T-helper 2 cell treated with Interferon-gamma antibody and Interleukin-4, amounts not matched to agents 5 μg/mL and 100 μg/mL, for 36 hours (primary cell): ENCODE measurements around the gene PLD4.

Experiments used
- DNase-seq: peaks from one replicate; pipeline ENCODE4 v3.0.0; 2021; ENCODE audit warnings: low spot score
- H3K27ac Mint-ChIP-seq: one replicate; pipeline ENCODE4 v1.8.0; 2021; ENCODE audit warnings: mild to moderate bottlenecking, mixed read lengths
- H3K27me3 Mint-ChIP-seq: one replicate; pipeline ENCODE4 v1.8.0; 2021; ENCODE audit warnings: low read depth, mixed read lengths
- H3K36me3 Mint-ChIP-seq: one replicate; pipeline ENCODE4 v1.8.0; 2021; ENCODE audit warnings: low read depth, mixed read lengths
- H3K4me1 Mint-ChIP-seq: one replicate; pipeline ENCODE4 v1.8.0; 2021; ENCODE audit warnings: low read depth, mixed read lengths
- H3K4me3 Mint-ChIP-seq: one replicate; pipeline ENCODE4 v1.8.0; 2022; ENCODE audit warnings: mild to moderate bottlenecking, moderate library complexity, mixed read lengths
- H3K9me3 Mint-ChIP-seq: one replicate; pipeline ENCODE4 v1.8.0; 2021; ENCODE audit warnings: mixed read lengths

Gene PLD4

DNA sequence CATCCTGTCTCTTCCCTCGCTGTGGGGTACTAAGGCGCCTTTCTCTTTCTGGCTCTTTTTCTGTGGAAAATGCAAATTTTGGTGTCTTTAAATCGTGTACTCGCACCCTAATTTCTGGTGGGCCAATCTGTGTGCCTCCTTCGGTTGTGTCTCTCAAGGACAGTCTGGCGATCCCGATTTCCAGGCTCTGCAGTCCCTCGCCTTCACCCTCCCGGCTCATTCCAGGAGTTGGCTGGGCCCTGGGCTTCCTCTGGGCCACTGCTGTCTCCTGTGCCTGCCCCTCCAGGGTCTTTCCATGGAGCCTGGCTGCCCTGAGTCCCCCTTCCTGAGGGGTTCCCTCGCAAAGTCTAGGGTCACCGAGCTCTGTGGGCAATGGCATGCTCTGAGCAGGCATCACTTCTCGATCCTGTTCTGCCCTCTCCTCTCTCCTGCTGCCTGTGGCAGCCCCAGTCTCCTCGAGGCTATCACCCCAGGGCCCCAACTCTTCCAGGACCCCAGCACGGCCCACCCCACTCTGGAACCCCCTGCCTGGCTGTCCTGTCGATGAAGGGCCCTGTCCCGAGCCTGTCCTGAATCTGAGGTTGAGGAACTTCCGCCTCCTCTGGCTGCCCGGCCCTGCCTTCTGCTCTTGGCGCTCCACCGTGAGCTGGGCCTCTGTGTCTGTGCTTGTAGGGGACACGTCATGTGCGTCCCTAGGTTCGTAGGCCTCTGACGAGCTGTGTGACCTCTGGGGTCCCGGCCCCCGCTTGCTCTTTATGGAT, 29.4 kb downstream of the PLD4 start:
- no peak for DNase-seq
- Mint-ChIP-seq H3K4me1 (no peaks in the 10 kb centered on the region), H3K4me3 (no peak overlapping the region), H3K9me3 (no peaks in the 10 kb centered on the region), H3K27ac (no peak overlapping the region), H3K36me3 (no peaks in the 10 kb centered on the region), H3K27me3 (peaks cover 6% of the 10 kb centered on the region)

DNA sequence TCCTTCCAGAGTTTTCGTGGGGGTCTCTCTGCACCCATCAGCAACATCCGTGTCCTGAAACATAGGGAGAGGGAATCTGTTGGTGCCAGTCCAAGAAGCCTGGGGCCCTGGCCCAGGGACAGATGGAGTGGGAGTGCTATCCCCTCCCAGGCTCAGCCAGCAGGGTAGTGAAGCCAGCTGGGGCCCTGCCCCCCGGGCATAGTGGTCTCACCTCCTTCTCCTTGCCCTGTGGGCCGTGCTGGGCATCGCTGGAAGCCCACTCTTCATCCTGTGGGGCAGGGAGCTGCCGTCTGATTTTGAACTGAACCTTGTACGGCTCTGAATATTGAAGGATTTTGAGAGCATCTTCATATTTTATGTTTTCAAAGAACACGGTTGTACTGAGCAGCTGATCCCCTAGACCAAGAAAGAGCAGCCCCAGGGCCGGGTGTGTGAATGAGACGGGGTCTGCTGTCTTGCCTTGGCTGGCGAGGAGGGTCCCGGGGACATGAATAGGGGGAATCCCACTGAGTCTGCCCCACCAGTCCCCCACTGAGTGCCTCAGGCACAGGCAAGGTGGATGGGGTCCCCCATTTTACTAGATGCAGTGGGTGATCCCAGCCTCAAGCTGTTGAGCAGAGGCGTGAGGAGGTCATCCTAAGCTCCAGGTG, 30.2 kb downstream of the PLD4 start:
- no peaks in the 10 kb centered on the region for H3K36me3 Mint-ChIP-seq
- H3K27me3 Mint-ChIP-seq, result peaks cover 6% of the 10 kb centered on the region
- no peak for DNase-seq
- no peaks in the 10 kb centered on the region for H3K4me1 Mint-ChIP-seq
- H3K9me3 Mint-ChIP-seq, result no peaks in the 10 kb centered on the region
- no peak overlapping the region for H3K27ac Mint-ChIP-seq
- no peak overlapping the region for H3K4me3 Mint-ChIP-seq

DNA sequence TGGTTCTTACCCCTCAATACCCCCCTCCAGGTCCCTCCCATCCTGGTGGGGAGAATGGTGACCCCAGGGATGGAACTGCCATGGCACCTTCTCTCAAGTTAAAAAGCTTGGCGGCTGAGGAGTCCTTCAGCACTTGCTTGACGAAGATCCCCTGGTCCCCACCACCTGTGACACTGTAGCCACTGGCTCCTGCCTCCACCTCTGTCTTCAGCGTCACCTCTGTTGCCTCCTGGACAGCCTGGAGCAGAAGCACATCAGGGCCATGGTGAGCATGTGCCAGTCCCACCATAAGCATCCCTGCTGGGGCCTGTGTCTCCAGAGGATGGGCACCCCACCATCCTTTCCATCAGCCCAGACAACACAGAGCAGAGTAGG, 30.7 kb downstream of the PLD4 start:
- Mint-ChIP-seq H3K4me1 (no peaks in the 10 kb centered on the region), H3K27ac (no peak overlapping the region), H3K36me3 (no peaks in the 10 kb centered on the region), H3K27me3 (peaks cover 9% of the 10 kb centered on the region), H3K9me3 (no peaks in the 10 kb centered on the region), H3K4me3 (no peak overlapping the region)
- DNase-seq, result no peak

DNA sequence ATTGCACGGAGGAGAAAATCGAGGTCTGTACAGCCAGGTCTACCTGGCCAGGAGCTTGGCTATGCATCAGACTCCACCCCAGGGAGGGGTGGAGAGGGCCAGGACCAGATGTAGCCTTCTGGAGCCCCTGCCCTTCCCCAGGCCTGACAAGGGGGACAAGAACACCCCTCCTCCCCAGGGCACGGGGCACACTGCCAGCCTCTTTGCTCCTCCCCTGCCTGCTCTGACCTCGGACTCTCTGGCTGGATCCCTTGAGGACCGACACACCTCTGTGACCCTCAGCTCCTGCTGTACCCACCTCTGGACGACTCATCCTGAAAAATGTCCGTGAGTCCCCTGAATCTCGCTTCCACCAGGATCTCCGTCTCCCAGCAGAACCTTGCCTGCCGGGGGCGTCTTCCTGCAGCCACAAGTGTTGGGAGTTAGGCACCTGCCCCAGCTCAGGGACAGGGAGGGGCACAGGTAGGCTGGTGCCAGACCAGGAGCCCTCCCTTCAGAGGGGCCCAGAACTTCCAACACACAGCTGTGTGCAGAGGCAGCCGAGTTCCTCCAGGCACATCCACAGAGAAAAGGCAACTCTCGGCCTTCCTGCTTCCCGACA, 31.7 kb downstream of the PLD4 start:
- Mint-ChIP-seq H3K4me3 (no peak overlapping the region), H3K27ac (no peak overlapping the region), H3K4me1 (no peaks in the 10 kb centered on the region), H3K9me3 (no peaks in the 10 kb centered on the region), H3K27me3 (peaks cover 11% of the 10 kb centered on the region), H3K36me3 (no peaks in the 10 kb centered on the region)
- DNase-seq, result no peak

DNA sequence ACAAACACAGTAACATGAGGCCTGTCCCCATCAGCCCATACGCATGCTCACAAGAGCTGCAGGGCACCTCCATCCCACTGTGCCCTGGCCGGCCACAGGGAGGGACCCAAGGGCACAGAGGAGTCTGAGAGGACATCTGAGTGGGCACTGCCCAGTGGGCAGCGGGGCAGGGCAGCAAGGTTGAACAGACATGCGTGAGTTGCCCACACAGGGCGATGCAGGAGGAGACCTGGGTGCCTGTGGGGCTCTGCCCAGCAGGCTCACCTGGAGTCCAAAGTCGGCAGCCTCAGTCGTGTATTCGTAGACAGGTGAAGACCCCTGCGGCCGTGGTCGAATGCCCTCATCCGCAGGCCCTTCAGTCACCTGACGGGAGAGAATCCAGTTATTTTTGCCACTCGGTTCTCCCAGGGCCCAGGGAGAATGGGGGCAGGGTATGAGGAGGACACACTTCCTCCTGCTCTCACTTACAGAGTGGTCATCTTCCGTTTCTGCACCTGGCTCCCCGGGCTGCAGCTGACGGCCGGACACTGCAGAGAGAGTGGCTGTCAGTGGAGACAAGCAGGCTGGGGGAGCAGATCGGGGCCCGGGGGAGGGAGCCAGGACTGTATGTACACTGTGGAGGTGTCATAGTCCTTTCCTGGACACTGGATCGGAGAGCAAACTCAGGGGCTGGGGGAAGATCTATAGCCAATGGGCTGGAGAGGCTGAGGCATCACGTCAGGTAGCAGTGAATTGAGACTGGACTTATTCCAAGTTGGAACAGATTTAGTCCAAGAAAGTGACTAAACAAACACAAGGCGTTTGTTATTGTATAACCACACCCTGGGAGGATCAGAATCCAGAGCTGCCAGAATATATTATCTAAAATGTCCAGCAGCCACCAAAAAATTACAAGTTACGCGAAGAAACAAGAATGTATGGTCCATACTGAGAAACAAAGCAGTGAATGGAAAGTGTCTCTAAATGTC, 32.8 kb downstream of the PLD4 start:
- Mint-ChIP-seq H3K9me3 (no peaks in the 10 kb centered on the region), H3K27me3 (peaks cover 14% of the 10 kb centered on the region), H3K4me1 (no peaks in the 10 kb centered on the region), H3K27ac (no peak overlapping the region), H3K36me3 (no peaks in the 10 kb centered on the region), H3K4me3 (no peak overlapping the region)
- DNase-seq, result no peak

DNA sequence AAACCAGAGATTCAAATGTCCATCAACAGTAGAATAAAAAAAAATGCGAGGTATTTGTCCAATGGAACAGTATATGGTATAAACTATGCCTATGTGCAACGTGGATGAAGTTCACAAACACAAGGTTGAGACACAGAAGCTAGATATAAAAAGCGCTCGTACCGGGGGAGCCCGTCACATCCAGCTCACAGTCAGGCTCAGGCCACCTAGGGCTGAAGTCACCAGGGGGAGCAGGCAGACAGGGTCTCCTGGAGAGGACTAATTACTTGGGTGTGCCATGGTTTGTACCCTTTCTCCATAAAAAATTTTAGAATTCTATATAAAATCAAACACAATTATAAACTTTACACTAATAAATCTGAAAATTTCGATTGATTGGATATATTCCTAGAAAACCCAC, 39.9 kb downstream of the PLD4 start:
- Mint-ChIP-seq H3K27me3 (peaks cover 21% of the 10 kb centered on the region), H3K4me1 (no peaks in the 10 kb centered on the region), H3K27ac (no peak overlapping the region), H3K9me3 (no peaks in the 10 kb centered on the region), H3K36me3 (no peaks in the 10 kb centered on the region), H3K4me3 (no peak overlapping the region)
- no peak for DNase-seq

DNA sequence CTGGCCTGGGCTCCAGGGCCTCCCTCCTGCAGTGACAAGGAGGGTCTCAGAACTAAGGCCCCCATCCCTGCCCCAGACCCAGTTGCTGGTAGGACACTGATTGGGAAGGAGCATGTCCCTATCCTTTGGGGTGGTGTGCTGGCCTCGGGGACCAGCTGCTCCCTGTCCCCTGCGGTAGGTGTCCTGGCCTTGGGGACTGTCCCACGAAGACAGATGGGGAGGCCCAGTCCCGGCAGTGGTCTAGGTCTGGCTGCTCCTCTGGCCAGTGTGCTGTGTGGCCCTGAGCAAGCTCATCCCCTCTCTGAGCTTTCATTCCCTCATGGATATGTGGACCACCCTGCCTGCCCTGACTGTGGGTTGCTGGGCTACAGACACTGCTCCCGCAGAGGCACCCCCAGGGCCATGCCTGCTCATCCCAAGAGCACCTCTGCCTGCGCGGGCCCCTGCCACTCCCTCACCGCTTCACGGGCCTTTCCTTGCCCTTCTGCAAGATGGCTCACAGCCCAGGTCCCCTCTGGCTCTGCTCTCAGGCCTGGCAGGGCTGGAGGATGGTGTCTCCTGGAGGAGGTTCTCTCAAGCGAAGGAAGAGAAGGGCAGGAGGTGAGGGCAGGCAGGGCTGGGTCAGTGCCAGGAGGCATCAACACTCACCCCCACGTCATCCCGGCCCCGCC, 41.0 kb downstream of the PLD4 start:
- no peaks in the 10 kb centered on the region for H3K4me1 Mint-ChIP-seq
- DNase-seq, result no peak
- H3K4me3 Mint-ChIP-seq, result no peak overlapping the region
- H3K9me3 Mint-ChIP-seq, result no peaks in the 10 kb centered on the region
- no peaks in the 10 kb centered on the region for H3K36me3 Mint-ChIP-seq
- H3K27me3 Mint-ChIP-seq, result peaks cover 16% of the 10 kb centered on the region
- no peak overlapping the region for H3K27ac Mint-ChIP-seq

DNA sequence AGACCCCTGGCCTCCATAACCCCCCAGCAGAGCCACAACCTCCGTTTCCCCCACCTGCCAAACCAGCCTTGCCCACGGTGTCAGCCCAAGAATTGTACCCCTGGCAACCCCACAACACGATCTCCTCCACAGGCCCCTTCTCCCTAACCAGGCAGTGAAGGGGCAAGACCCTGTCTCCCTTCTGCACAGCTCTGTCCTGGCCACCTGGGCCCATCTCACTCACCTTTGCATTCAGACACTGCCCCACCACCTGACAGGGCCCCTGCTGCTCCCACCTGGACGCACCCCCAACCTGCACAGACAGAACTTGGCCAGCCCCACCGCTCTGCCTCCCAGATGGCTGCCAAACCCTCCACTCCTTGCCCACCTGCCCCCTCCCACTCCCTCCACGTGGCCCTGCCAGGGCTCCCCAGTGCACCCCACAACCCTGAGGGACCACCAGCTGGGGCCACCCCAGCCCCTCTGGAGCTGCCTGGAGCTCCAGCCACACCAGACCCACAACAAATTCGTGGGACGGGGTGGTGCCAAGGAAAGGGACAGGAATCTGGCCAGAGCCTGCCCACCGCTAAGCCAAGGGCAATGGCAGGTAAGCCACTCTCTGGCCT, 41.7 kb downstream of the PLD4 start:
- Mint-ChIP-seq H3K4me1 (no peaks in the 10 kb centered on the region), H3K9me3 (no peaks in the 10 kb centered on the region), H3K27me3 (peaks cover 16% of the 10 kb centered on the region), H3K27ac (no peak overlapping the region), H3K36me3 (no peaks in the 10 kb centered on the region), H3K4me3 (no peak overlapping the region)
- no peak for DNase-seq

DNA sequence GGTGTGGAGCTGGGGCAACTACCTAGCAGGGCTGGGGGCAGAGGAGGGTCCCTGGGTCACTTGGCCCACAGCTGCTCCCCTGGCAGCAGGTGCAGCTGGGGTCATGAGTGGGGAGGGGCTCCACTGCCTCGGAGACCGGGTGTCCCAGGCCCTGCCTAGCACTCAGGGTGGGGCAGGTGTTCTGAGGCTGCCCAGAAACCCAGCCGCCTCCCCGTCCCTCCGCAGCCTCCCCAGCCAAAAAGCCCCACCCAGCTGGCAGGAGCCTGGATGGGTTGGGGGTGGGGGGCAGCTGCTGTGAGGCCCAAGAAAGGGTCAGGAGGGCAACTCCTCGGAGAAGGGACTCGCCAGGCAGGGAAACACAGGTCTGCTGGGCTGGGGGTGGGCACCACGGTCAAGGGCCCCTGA, 42.3 kb downstream of the PLD4 start:
- no peak overlapping the region for H3K4me3 Mint-ChIP-seq
- H3K4me1 Mint-ChIP-seq, result no peaks in the 10 kb centered on the region
- H3K27me3 Mint-ChIP-seq, result peaks cover 14% of the 10 kb centered on the region
- DNase-seq, result no peak
- H3K9me3 Mint-ChIP-seq, result no peaks in the 10 kb centered on the region
- H3K36me3 Mint-ChIP-seq, result no peaks in the 10 kb centered on the region
- H3K27ac Mint-ChIP-seq, result no peak overlapping the region

DNA sequence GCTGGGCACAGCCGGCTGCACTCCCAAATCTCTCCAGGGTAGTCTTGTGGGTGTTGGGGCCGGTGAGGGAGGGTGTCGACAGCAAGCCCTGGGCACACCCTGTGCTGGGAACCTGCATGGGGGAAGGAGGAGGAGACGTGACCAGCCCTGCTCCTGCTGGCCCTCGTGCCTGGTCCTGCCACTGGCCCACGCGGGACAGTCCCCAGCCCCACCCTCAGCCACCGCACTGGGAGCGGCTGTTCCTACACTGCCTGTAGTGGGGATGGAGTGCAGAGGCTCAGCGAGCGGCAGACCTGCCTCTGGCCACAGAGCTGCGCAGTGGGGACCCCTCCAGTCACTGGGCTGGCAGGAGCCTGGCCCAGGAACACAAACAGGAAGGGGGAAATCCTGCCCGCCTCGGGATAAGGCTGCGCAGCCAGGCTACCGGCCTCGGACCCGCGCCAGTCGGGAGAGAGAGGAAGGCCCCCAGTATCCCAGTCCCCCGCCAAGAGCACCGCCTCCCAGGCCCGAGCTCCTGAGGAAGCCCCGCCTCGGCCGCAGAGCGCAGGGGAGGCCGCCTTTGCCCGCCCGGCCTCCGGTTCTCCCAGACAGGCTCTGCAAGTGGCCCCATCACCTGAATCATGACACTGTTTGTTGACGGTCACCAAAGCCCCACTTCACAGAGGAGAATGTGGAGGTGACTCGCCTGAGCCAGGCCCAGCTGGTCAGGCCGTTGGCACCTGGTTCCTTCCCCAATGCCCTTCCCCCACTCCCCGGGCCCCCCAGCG, 42.9 kb downstream of the PLD4 start:
- no peak overlapping the region for H3K4me3 Mint-ChIP-seq
- no peaks in the 10 kb centered on the region for H3K4me1 Mint-ChIP-seq
- no peaks in the 10 kb centered on the region for H3K36me3 Mint-ChIP-seq
- no peak overlapping the region for H3K27ac Mint-ChIP-seq
- no peaks in the 10 kb centered on the region for H3K9me3 Mint-ChIP-seq
- H3K27me3 Mint-ChIP-seq, result peaks cover 13% of the 10 kb centered on the region
- no peak for DNase-seq

DNA sequence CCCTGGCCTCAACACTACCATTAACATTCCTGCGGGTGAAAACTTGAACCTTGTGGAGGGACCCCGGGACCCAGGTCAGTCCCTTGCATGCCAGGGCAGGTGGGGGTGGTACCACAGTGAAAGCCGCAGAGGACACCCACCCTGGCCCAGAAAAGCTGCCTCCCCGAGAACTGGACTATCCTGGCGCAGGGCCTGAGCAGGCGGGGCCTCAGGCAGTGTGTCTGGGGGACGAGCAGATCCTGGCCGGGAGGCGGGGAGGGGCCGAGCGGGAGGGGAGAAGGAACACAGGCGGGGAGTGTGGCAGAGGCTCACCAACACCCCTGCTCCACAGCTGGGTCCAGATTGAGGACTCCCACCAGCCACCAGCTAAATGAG, 43.5 kb downstream of the PLD4 start:
- DNase-seq, result no peak
- H3K27ac Mint-ChIP-seq, result no peak overlapping the region
- no peak overlapping the region for H3K4me3 Mint-ChIP-seq
- no peaks in the 10 kb centered on the region for H3K9me3 Mint-ChIP-seq
- no peaks in the 10 kb centered on the region for H3K36me3 Mint-ChIP-seq
- H3K4me1 Mint-ChIP-seq, result no peaks in the 10 kb centered on the region
- peaks cover 13% of the 10 kb centered on the region for H3K27me3 Mint-ChIP-seq

DNA sequence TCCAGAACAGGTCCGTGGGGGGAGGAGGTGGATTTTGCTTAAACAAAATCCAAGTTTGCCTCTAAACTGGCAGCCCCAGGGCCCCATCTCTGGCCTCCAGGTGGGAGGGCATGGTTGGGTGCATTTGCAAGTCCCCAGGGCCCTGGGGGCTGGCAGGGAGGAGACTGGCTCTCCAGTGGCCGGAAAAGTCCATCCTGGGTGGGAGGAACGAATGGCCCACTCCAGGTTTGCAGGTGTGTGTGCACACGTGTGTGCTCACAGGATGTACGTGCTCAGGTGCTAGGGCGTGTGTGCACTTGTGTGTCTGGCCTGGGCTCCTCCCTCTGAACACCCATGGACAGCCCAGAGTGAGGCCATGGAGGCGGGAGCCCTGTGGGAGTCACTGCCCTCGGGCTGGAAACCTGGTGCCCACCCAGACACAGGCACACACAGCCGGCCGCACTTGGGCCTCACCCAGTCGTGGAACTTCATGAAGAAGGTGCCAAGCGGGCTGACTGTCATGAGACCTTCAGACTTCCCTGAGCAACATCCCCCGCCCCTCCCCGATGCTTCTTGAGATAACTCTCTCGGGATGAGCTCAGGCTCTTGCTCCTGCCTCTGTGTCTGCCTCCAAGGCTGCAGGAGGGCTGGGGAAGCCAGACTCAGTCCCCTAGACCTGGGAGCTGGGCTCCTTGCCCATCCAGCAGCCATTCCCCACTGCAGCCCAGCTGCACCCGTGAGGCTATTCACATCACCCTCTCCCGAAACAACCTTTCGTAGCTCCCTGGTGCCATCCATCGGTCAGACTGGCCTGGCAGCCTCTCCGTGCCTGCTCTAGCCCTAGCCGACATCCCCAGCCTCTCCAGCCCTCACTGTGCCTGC, 44.1 kb downstream of the PLD4 start:
- Mint-ChIP-seq H3K4me1 (no peaks in the 10 kb centered on the region), H3K27ac (no peak overlapping the region), H3K36me3 (no peaks in the 10 kb centered on the region), H3K4me3 (no peak overlapping the region), H3K9me3 (no peaks in the 10 kb centered on the region), H3K27me3 (peaks cover 13% of the 10 kb centered on the region)
- DNase-seq, result no peak
